K562 (cell line): ENCODE data around the gene CCDC78. TPM values are rescaled to one million over a fixed set of nuclear protein-coding genes. Genes with fewer than 3 reads are reported as not detected.

Source experiments
- ATAC-seq: fragments of 200-7000 bp; cut with Tn5 transposase; 3 replicates; pipeline ENCODE4 v1.9.1; 2020; ENCODE audit warnings: moderate library complexity
- BruUV-seq: library from RNA; stranded (reverse); fragments of 400-500 nt; replicated peaks from 2 replicates; lab custom pipeline; 2021; lab: Mats Ljungman, UMichigan
- CTCF ChIA-PET: fragments of 300-600 bp; formaldehyde crosslinking; extraction: SDS; loops from one replicate; lab custom pipeline; 2021; ENCODE audit warnings: low intra/inter-chr PET ratio; lab: Yijun Ruan, JAX
- POLR2A ChIA-PET: fragments of 300-600, 350-650 bp; sonication (Branson Sonifier 250); formaldehyde crosslinking; extraction: SDS; loops from one replicate; lab custom pipeline; 2021; ENCODE audit warnings: antibody characterized with exemption, inconsistent platforms; lab: Yijun Ruan, JAX
- DNase-seq, 4 experiments: peaks; one replicate each; pipeline versions ENCODE4 v3.0.0 to v3.0.0-alpha.2; 2011 to 2018; ENCODE audit warnings: low spot score in 3 of 4, mixed read lengths in 3 of 4; ENCODE audit errors: extremely low read depth in 1 of 4
- FAIRE-seq: peaks from 2 replicates; lab custom pipeline; 2011; peaks lifted over from hg19 to GRCh38; lab: Jason Lieb, UNC
- H2AFZ ChIP-seq: 2 replicates; pipeline ENCODE4 v1.6.0; 2011; ENCODE audit warnings: low read depth, low read length, control low read depth, inconsistent platforms
- H3K27ac ChIP-seq: fragments of 200-600 bp; 3 replicates; pipeline ENCODE4 v1.8.0; 2011; ENCODE audit warnings: low read depth, mild to moderate bottlenecking, control low read depth, inconsistent platforms, low read length, moderate library complexity, mixed read lengths; ENCODE audit errors: extremely low read depth
- H3K27me3 ChIP-seq, 2 experiments: fragments of 300-600 bp in 1 of 2; 2 replicates in 1 of 2; 3 replicates in 1 of 2; pipeline versions ENCODE4 v1.6.0 to v1.8.0; 2011; ENCODE audit warnings: inconsistent platforms in 2 of 2, low read length in 2 of 2, mild to moderate bottlenecking in 1 of 2, mixed read lengths in 1 of 2, moderate library complexity in 1 of 2; ENCODE audit not compliant: control insufficient read depth in 2 of 2, insufficient read depth in 2 of 2
- H3K36me3 ChIP-seq: fragments of 300-600 bp; 3 replicates; pipeline ENCODE4 v1.8.0; 2011; ENCODE audit warnings: mild to moderate bottlenecking, low read length, inconsistent platforms; ENCODE audit not compliant: control insufficient read depth, insufficient read depth
- H3K4me1 ChIP-seq, 2 experiments: fragments of 200-600 bp in 1 of 2; replicated peaks in 1 of 2; 2 replicates in 1 of 2; 3 replicates in 1 of 2; pipeline versions ENCODE4 v1.5.1 to v1.8.0; 2011; ENCODE audit warnings: inconsistent platforms in 2 of 2, low read length in 2 of 2, mild to moderate bottlenecking in 1 of 2, mixed read lengths in 1 of 2, moderate library complexity in 1 of 2; ENCODE audit not compliant: control insufficient read depth in 2 of 2, insufficient read depth in 2 of 2
- H3K4me2 ChIP-seq: 2 replicates; pipeline ENCODE4 v1.6.1; 2011; ENCODE audit warnings: low read length, control low read depth, inconsistent platforms, mixed read lengths; ENCODE audit not compliant: insufficient read depth
- H3K4me3 ChIP-seq: fragments of 200-600 bp; sonication (generic), shearing (Covaris generic); 2 replicates; pipeline ENCODE4 v1.5.1; 2016; ENCODE audit warnings: control low read depth, inconsistent platforms
- H3K79me2 ChIP-seq: fragments of 200-600 bp; 3 replicates; pipeline ENCODE4 v1.8.0; 2011; ENCODE audit warnings: low read length, inconsistent platforms; ENCODE audit not compliant: control insufficient read depth, insufficient read depth
- H3K9ac ChIP-seq, 2 experiments: 2 replicates each; pipeline versions ENCODE4 v1.6.0 to v1.6.1; 2011; ENCODE audit warnings: low read depth in 2 of 2, low read length in 2 of 2, control low read depth in 1 of 2, inconsistent platforms in 1 of 2, mild to moderate bottlenecking in 1 of 2, mixed read lengths in 1 of 2; ENCODE audit not compliant: insufficient read depth in 1 of 2
- H3K9me1 ChIP-seq: one replicate; pipeline ENCODE4 v1.6.0; 2011; ENCODE audit warnings: inconsistent platforms, mild to moderate bottlenecking, low read length, moderate library complexity; ENCODE audit not compliant: control insufficient read depth, insufficient read depth
- H3K9me3 ChIP-seq: replicated peaks from 2 replicates; pipeline ENCODE4 v1.5.1; 2011; ENCODE audit warnings: low read depth, low read length, inconsistent platforms; ENCODE audit not compliant: control insufficient read depth, insufficient read depth
- H4K20me1 ChIP-seq: replicated peaks from 2 replicates; pipeline ENCODE4 v1.6.1; 2011; ENCODE audit warnings: low read length, inconsistent platforms, mixed read lengths; ENCODE audit not compliant: control insufficient read depth, insufficient read depth
- BCOR ChIP-seq: fragments of 450-650 bp; IDR thresholded peaks from 2 replicates; pipeline ENCODE4 v1.6.1; 2016
- ETS2 ChIP-seq: IDR thresholded peaks from 2 replicates; pipeline ENCODE4 v1.6.1; 2016; ENCODE audit warnings: borderline replicate concordance, missing genetic modification characterization, mild to moderate bottlenecking, moderate library complexity, missing compliant biosample characterization; ENCODE audit not compliant: poor library complexity, severe bottlenecking
- GABPB2 ChIP-seq: fragments of 250-450 bp; sonication (Bioruptor Pico); conservative IDR thresholded peaks from 2 replicates; pipeline ENCODE4 v1.5.1; 2021; ENCODE audit warnings: mild to moderate bottlenecking
- MAZ ChIP-seq, 2 experiments: fragments of 450-650 bp in 1 of 2; sonication (generic) in 1 of 2; formaldehyde crosslinking; IDR thresholded peaks in 1 of 2; conservative IDR thresholded peaks in 1 of 2; 2 replicates each; pipeline versions ENCODE4 v1.4.0 to v1.5.0; 2020; ENCODE audit warnings: mild to moderate bottlenecking in 1 of 2, missing genetic modification reagents in 1 of 2
- NFATC3 ChIP-seq: fragments of 450-650 bp; IDR thresholded peaks from 2 replicates; pipeline ENCODE4 v1.6.1; 2017; ENCODE audit warnings: mild to moderate bottlenecking
- RB1 ChIP-seq: fragments of 450-650 bp; IDR thresholded peaks from 2 replicates; pipeline ENCODE4 v1.6.1; 2017; ENCODE audit warnings: low read depth, mild to moderate bottlenecking
- RBFOX2 ChIP-seq: fragments of 200-400 bp; formaldehyde crosslinking; IDR thresholded peaks from 2 replicates; pipeline ENCODE4 v1.6.1; 2017; ENCODE audit warnings: low read depth, mild to moderate bottlenecking, low read length, moderate library complexity
- ZNF263 ChIP-seq: sonication (generic); formaldehyde crosslinking; IDR thresholded peaks from 2 replicates; pipeline ENCODE4 v1.8.0; 2022; ENCODE audit warnings: mild to moderate bottlenecking, missing genetic modification reagents, borderline replicate concordance
- WGBS: fragments of 100-300 bp; shearing (Covaris generic); methylation state at CpG from one replicate; pipeline ENCODE4 v1.1.6; 2016; ENCODE audit warnings: low coverage, mixed read lengths; ENCODE audit not compliant: insufficient coverage; ENCODE audit errors: missing lambda C conversion rate; 5-methylcytosine and 5-hydroxymethylcytosine counted together
- in situ Hi-C: fragments of 300-500 bp; cut with MboI; formaldehyde crosslinking; loops from 4 replicates; pipeline ENCODE4 v1.15.0; 2018; ENCODE audit warnings: inconsistent platforms, mixed read lengths
- intact Hi-C: fragments of 100-400 bp; cut with micrococcal nuclease; formaldehyde crosslinking; loops from 2 replicates; pipeline ENCODE4 v1.14.2; 2022
- polyA plus RNA-seq, 8 experiments: library from polyadenylated mRNA; depleted of rRNA in 4 of 8; stranded (reverse) in 5 of 8; unstranded in 3 of 8; fragments of >200 nt; fragmentation: Nextera tagmentation in 2 of 8; fragmentation: Illumina TruSeq in 1 of 8; extraction: Ambion mirVana in 2 of 8; extraction: Trizol in 1 of 8; gene quantifications; 2 replicates each; pipeline versions ENCODE4 v1.2.1 to v1.2.3, GENCODE V29; 2011 to 2014; ENCODE audit warnings: inconsistent platforms in 1 of 8, missing spikeins in 1 of 8
- total RNA-seq, 7 experiments: library from RNA; depleted of rRNA in 6 of 7; stranded (reverse); fragments of >200 nt in 6 of 7; fragmentation: Illumina TruSeq in 2 of 7; extraction: Trizol in 2 of 7; gene quantifications; 2 replicates each; pipeline versions ENCODE4 v1.2.1 to v1.2.3, GENCODE V29; 2011 to 2021; ENCODE audit warnings: low replicate concordance in 1 of 7
- TF ChIP-seq, protein P1 (sequence below), 2 experiments: IDR thresholded peaks; 2 replicates each; pipeline ENCODE4 v1.6.1; 2012; ENCODE audit warnings: improper control_type of control experiment in 2 of 2, low read depth in 2 of 2, low read length in 2 of 2, borderline replicate concordance in 1 of 2
- TF ChIP-seq, protein P2 (sequence below): fragments of 250-450 bp; sonication (Bioruptor Pico); IDR thresholded peaks from 2 replicates; pipeline ENCODE4 v1.4.0; 2020
- TF ChIP-seq, protein P3 (sequence below), 3 experiments: IDR thresholded peaks in 2 of 3; conservative IDR thresholded peaks in 1 of 3; 2 replicates each; pipeline ENCODE4 v1.5.1; 2011 to 2012; ENCODE audit warnings: low read length in 3 of 3, mild to moderate bottlenecking in 3 of 3, control low read depth in 2 of 3, improper control_type of control experiment in 1 of 3, inconsistent platforms in 1 of 3, low read depth in 1 of 3, mixed read lengths in 1 of 3, moderate library complexity in 1 of 3; ENCODE audit not compliant: insufficient read depth in 2 of 3
- TF ChIP-seq, protein P4 (sequence below): sonication (generic); formaldehyde crosslinking; IDR thresholded peaks from 2 replicates; pipeline ENCODE4 v1.8.0; 2022; ENCODE audit warnings: missing genetic modification reagents, mild to moderate bottlenecking, moderate library complexity, borderline replicate concordance

The CCDC78 gene
- total and polyA plus RNA-seq, 9 of the 15 experiments (the other 6 are each of a cell fraction or from before 2014, with no cell fraction given) = 0.24 to 17.7 (median 2.9) TPM

DNA sequence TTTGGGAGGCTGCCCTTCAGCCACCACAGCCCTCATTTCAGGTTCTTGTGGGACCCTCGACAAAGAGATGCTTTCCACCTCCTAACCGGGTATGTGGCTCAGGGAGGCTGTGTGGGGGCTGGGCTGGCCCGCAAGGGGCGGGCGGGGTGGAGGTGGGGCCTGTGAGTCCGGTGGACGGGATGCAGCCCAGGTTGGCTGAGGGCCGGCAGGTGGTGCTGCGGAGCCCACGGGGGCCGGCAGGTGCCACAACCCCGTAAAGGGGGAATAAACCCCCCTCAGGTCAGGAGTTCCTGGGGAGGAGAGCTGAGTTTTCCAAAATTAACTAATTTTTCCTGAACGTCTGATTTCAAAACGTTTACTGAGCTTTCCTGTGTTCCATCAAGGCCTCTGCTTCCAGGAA, 19.5 kb upstream of the CCDC78 start (continued):
- TF ChIP-seq, protein P1, sequence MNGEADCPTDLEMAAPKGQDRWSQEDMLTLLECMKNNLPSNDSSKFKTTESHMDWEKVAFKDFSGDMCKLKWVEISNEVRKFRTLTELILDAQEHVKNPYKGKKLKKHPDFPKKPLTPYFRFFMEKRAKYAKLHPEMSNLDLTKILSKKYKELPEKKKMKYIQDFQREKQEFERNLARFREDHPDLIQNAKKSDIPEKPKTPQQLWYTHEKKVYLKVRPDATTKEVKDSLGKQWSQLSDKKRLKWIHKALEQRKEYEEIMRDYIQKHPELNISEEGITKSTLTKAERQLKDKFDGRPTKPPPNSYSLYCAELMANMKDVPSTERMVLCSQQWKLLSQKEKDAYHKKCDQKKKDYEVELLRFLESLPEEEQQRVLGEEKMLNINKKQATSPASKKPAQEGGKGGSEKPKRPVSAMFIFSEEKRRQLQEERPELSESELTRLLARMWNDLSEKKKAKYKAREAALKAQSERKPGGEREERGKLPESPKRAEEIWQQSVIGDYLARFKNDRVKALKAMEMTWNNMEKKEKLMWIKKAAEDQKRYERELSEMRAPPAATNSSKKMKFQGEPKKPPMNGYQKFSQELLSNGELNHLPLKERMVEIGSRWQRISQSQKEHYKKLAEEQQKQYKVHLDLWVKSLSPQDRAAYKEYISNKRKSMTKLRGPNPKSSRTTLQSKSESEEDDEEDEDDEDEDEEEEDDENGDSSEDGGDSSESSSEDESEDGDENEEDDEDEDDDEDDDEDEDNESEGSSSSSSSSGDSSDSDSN (IDR thresholded peaks at IDR 0.05; ENCODE audit: borderline replicate concordance in 1 of 2, low read depth in 2 of 2, low read length in 2 of 2) = no peak
- TF ChIP-seq MAZ (CRISPR knock-in tag; conservative IDR thresholded peaks at IDR 0.05 in 1 of 2, IDR thresholded peaks at IDR 0.05 in 1 of 2) (peak in 1 of 2 experiments; percentile 66; a peak in 2 of 4 replicates), RB1 (0 out of 2 replicates have a peak, but pooled peaks have one; percentile 30)

DNA sequence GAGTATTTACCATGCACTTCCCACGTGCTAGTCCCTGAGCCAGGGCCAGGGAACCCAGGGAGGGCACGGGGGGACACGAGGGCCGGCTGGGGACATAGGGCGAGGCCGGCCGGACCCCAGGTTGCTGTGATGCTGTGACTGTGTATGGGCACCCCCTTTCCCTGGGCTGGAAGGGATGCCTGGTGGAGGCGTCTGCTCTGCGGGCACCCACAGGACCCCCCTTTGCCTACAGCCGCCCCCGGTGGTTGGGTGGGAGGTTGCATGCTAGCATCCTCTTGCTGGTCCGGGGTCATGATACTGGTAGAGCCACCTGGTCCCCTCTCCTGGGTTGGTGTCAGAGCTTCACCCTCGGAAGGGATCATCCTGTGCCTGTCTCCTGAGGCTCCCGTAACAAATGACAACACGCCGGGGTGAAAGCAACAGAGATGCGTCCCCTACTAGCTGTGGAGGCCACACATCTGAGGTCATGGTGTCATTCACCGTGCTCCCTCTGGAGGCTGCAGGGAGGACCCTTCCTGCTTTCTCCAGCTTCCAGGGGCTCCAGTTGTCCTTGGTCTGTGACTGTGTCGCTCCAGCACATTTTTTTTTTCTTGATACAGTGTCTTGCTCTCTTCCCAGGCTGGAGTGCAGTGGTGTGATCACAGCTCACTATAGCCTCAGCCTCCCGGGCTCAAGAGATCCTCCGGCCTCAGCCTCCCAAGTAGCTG, 17.7 kb upstream of the CCDC78 start:
- POLR2A ChIA-PET = interaction anchor here (0.5 kb wide), 1 partner anchor 155 kb away, joined by 3 read pairs; no protein-coding TSS in a partner anchor
- intact Hi-C loops = no loop called here
- BruUV-seq = no TSS peak
- TF ChIP-seq ZNF263 = peak; percentile 79
- no peak for TF ChIP-seq NFATC3
- TF ChIP-seq RBFOX2 = 0 out of 2 replicates have a peak, but pooled peaks have one; percentile 14
- TF ChIP-seq, protein P2, sequence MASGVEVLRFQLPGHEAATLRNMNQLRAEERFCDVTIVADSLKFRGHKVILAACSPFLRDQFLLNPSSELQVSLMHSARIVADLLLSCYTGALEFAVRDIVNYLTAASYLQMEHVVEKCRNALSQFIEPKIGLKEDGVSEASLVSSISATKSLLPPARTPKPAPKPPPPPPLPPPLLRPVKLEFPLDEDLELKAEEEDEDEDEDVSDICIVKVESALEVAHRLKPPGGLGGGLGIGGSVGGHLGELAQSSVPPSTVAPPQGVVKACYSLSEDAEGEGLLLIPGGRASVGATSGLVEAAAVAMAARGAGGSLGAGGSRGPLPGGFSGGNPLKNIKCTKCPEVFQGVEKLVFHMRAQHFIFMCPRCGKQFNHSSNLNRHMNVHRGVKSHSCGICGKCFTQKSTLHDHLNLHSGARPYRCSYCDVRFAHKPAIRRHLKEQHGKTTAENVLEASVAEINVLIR = no peak
- TF ChIP-seq ETS2 (tag) = no peak
- TF ChIP-seq BCOR = peak; percentile 15; the same call in 1 of the 2 replicates
- TF ChIP-seq, protein P3, sequence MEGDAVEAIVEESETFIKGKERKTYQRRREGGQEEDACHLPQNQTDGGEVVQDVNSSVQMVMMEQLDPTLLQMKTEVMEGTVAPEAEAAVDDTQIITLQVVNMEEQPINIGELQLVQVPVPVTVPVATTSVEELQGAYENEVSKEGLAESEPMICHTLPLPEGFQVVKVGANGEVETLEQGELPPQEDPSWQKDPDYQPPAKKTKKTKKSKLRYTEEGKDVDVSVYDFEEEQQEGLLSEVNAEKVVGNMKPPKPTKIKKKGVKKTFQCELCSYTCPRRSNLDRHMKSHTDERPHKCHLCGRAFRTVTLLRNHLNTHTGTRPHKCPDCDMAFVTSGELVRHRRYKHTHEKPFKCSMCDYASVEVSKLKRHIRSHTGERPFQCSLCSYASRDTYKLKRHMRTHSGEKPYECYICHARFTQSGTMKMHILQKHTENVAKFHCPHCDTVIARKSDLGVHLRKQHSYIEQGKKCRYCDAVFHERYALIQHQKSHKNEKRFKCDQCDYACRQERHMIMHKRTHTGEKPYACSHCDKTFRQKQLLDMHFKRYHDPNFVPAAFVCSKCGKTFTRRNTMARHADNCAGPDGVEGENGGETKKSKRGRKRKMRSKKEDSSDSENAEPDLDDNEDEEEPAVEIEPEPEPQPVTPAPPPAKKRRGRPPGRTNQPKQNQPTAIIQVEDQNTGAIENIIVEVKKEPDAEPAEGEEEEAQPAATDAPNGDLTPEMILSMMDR (IDR thresholded peaks at IDR 0.05 in 2 of 3, conservative IDR thresholded peaks at IDR 0.05 in 1 of 3; ENCODE audit: insufficient read depth in 2 of 3, low read depth in 1 of 3, low read length in 3 of 3) = peak in 2 of 3 experiments; percentile 30 to 44; a peak in 2 of 6 replicates
- TF ChIP-seq GABPB2 (CRISPR knock-in tag) = no peak
- TF ChIP-seq, protein P4, sequence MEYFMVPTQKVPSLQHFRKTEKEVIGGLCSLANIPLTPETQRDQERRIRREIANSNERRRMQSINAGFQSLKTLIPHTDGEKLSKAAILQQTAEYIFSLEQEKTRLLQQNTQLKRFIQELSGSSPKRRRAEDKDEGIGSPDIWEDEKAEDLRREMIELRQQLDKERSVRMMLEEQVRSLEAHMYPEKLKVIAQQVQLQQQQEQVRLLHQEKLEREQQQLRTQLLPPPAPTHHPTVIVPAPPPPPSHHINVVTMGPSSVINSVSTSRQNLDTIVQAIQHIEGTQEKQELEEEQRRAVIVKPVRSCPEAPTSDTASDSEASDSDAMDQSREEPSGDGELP = peak; percentile 11; the same call in 1 of the 2 replicates

More for the DNA sequence above, 17.7 kb upstream of the CCDC78 start:
- Histone ChIP-seq H3K4me1 (peaks cover 8 to 64% of the 10 kb centered on the region in 2 experiments), H3K79me2 (peaks cover 15% of the 10 kb centered on the region), H3K9ac (no peak overlapping the region), H3K9me3 (no peaks in the 10 kb centered on the region), H3K36me3 (peaks cover 7% of the 10 kb centered on the region; the same call in 2 of the 3 replicates), H4K20me1 (no peaks in the 10 kb centered on the region), H2AFZ (no peak overlapping the region), H3K27me3 (no peaks in the 10 kb centered on the region), H3K4me3 (no peak overlapping the region), H3K4me2 (no peak overlapping the region), H3K27ac (no peak overlapping the region), H3K9me1 (no peaks in the 10 kb centered on the region)
- 71% methylated on average over 20 of the region's 21 CpGs for WGBS
- FAIRE-seq = no peak
- DNase-seq = peak in 1 of 4 experiments; percentile 36
- ATAC-seq = no peak
- in situ Hi-C loops = loop anchor here (5.0 kb wide), 1 partner anchor 43 kb away; the partner anchor contains the start of genes CHTF18 and RPUSD1
- CTCF ChIA-PET = no interaction called here
